Bronchial epithelial cell (primary cell): ENCODE measurements around the gene C3orf62. TPM values are rescaled to one million over a fixed set of nuclear protein-coding genes. Genes with fewer than 3 reads are reported as not detected.
"Not testable (repeated sequence)": the region's sequence is repeated elsewhere in the genome, so short reads cannot be mapped to it uniquely, and the experiment has no call there.

ENCODE experiments used
- DNase-seq: peaks from one replicate; pipeline ENCODE4 v3.0.0-alpha.2; 2010; ENCODE audit warnings: low read depth
- FAIRE-seq: peaks from 2 replicates; lab custom pipeline; 2011; peaks lifted over from hg19 to GRCh38; lab: Jason Lieb, UNC
- H3K27me3 ChIP-seq: 2 replicates; pipeline ENCODE4 v1.5.1; 2011; ENCODE audit warnings: low read length; ENCODE audit not compliant: control insufficient read depth, insufficient read depth
- H3K36me3 ChIP-seq: 2 replicates; pipeline ENCODE4 v1.5.1; 2011; ENCODE audit warnings: low read length; ENCODE audit not compliant: control insufficient read depth, insufficient read depth
- H3K4me3 ChIP-seq: 2 replicates; pipeline ENCODE4 v1.5.1; 2011; ENCODE audit warnings: mild to moderate bottlenecking, low read depth, low read length, control low read depth
- total RNA-seq: library from RNA; depleted of rRNA; stranded (reverse); fragments of >200 nt; gene quantifications from 2 replicates; pipeline ENCODE4 v1.2.1, GENCODE V29; 2014
- TF ChIP-seq, protein P1 (sequence below): IDR thresholded peaks from 2 replicates; pipeline ENCODE4 v1.5.1; 2011; ENCODE audit warnings: mild to moderate bottlenecking, moderate library complexity, low read length, control low read depth, inconsistent platforms; ENCODE audit not compliant: insufficient read depth, severe bottlenecking

C3orf62 gene
- total RNA-seq, 1 donor from 2014 or later, result 0.79 TPM

DNA sequence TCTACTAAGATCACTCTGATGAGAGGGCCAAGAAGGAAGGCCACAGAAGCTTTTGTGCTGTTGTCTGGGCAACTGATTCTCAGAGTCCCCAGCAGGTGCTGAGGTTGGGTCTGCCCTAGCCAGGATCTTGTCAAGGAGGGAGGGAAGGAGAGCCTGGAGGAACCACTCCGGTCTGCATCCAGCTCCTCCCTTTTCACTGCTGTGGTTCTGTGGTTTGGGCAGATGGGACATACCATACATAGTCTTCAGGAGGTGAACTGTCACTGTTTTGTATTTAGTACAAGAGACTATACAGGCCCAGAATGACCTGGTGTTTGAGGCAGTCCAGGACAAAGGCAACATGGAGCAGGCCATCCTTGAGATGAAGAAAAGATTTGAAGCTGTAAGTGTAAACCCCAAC is 21.9 kb downstream of the C3orf62 start:
- Histone ChIP-seq H3K36me3 (no peaks in the 10 kb centered on the region), H3K4me3 (no peak overlapping the region), H3K27me3 (no peaks in the 10 kb centered on the region)
- TF ChIP-seq, protein P1, sequence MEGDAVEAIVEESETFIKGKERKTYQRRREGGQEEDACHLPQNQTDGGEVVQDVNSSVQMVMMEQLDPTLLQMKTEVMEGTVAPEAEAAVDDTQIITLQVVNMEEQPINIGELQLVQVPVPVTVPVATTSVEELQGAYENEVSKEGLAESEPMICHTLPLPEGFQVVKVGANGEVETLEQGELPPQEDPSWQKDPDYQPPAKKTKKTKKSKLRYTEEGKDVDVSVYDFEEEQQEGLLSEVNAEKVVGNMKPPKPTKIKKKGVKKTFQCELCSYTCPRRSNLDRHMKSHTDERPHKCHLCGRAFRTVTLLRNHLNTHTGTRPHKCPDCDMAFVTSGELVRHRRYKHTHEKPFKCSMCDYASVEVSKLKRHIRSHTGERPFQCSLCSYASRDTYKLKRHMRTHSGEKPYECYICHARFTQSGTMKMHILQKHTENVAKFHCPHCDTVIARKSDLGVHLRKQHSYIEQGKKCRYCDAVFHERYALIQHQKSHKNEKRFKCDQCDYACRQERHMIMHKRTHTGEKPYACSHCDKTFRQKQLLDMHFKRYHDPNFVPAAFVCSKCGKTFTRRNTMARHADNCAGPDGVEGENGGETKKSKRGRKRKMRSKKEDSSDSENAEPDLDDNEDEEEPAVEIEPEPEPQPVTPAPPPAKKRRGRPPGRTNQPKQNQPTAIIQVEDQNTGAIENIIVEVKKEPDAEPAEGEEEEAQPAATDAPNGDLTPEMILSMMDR, result no peak
- DNase-seq (no peak), FAIRE-seq (peak; percentile 50)

DNA sequence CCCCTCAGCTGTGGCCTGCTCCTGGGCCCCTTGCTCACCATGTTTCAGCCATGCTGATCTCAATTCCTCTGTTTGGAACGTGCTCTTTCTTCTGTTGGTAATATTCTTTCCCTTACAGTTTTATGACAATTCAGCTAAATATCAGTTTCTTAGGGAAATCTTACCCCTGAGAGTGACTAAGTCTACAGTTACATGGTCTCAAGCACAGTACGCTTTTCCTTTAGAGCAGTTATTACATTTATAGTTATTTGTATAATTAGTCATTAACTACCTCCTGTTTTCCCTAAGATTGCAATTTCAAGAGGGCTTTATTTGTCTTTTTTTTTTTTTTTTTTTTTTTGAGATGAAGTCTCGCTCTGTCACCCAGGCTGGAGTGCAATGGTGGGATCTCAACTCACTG is 23.5 kb downstream of the C3orf62 start:
- FAIRE-seq (no peak), DNase-seq (no peak)
- no peak overlapping the region for H3K4me3 ChIP-seq
- no peaks in the 10 kb centered on the region for H3K36me3 ChIP-seq
- H3K27me3 ChIP-seq, result no peaks in the 10 kb centered on the region
- TF ChIP-seq, protein P1, result no peak

DNA sequence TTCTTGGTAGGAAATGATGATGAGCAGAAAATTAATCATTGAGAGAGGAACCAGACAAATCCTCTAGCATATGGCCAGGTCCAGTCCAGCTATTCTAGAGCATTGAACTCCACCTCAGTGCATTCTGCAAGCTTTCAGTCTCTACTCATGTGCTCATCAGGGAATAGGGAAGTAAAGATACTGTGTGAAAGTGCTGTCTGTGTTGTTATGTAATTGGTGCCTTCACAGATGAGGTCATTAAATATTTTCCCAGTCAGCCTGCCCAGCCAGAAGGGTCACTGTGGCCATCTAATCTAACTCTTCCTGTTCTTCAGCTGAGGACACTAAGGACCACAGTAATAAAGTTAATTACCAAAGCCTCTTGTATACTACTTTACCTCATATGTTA is 28.2 kb downstream of the C3orf62 start:
- DNase-seq, result peak; percentile 57
- no peak overlapping the region for H3K4me3 ChIP-seq

DNA sequence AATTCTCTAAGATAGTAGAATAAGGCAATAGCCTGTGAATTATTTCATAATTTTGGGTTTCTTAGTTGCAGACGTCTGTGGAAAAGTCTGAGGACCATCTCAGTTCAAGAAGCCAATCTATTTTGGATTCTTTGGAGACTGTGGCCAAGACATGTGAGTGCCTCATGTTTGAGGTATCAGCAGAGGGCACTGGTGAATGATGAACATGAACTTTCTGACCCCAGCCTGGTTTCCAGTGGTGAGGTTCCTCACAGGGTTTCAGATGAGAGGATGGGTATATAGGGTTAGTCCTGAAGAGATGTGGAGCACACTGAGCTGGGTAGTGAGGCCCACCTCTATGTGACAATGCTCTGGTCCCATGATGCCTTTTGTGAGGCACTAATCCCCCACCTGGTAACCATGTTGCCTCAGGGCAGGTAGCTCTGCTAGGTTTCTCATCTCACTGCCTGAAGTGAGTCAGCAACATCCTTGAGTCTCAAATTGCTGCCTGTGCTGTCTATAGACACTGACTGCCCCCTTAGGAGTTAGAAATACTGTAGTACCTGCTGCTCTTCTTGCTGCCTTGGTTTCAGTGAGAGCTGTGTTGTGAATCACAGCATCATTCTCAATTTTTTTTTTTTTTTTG is 32.3 kb downstream of the C3orf62 start:
- DNase-seq (peak; percentile 92), FAIRE-seq (peak; percentile 52)
- H3K27me3 ChIP-seq, result no peaks in the 10 kb centered on the region
- H3K36me3 ChIP-seq, result no peaks in the 10 kb centered on the region
- no peak overlapping the region for H3K4me3 ChIP-seq
- TF ChIP-seq, protein P1, result no peak

More for the DNA sequence above, 28.2 kb downstream of the C3orf62 start:
- Histone ChIP-seq H3K36me3 (no peaks in the 10 kb centered on the region), H3K27me3 (no peaks in the 10 kb centered on the region)
- TF ChIP-seq, protein P1, result no peak
- FAIRE-seq, result no peak

DNA sequence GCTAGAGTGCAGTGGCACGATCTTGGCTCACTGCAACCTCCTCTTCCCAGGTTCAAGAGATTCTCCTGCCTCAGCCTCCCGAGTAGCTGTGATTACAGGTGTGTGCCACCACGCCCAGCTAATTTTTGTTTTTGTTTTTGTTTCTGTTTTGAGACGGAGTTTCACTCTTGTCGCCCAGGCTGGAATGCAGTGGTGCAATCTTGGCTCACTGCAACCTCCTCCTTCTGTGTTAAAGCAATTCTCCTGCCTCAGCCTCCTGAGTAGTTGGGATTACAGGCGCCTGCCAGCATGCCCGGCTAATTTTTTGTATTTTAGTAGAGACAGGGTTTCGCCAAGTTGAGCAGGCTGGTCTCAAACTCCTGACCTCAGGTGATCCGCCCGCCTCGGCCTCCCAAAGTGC is 36.9 kb downstream of the C3orf62 start:
- not testable (repeated sequence) for FAIRE-seq, H3K36me3 ChIP-seq, H3K4me3 ChIP-seq, DNase-seq, H3K27me3 ChIP-seq

DNA sequence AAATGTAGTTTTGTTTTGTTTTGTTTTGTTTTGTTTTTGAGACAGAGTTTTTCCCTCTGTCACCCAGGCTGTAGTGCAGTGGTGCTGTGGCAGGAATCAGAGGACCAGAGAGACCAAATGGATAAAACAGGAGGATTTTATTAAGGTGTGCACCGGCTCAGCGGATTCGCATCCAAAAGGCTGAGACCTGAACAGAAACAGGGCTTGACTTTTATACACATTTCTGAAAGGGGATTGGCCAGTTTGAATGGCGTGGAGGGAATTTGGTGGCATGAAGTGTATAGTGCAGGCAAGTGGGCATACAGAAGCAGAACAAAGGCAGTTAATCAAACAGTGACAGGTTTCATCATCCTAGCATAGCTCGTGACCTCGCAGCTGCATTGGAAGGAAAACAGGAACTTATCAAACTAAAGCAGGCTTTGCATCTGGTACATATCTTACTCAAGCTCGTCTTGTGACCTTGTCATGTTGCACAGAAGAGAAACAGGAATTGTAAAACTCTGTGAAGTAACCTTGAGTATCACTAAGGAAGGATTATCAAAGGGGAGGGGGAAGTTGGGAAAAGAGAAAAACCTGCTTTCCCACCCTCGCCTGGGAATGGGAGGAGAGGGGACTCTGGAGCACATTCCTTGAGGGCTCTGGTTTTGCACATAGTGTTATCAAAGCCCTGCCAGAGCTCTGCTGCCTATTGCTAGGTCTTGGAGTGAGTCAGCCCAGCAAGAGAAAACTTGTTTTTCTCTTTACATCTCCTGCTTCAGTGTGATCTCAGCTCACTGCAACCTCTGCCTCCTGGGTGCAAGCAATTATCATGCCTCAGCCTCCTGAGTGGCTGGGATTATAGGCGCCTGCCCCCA is 38.5 kb downstream of the C3orf62 start:
- FAIRE-seq (peak; percentile 93), DNase-seq (peak; percentile 93)
- Histone ChIP-seq H3K36me3 (no peaks in the 10 kb centered on the region), H3K4me3 (no peak overlapping the region), H3K27me3 (no peaks in the 10 kb centered on the region)
- TF ChIP-seq, protein P1, result no peak
